GM18508 (cell line): ENCODE measurements around the gene ADK.

Experiments used
- ATAC-seq: cut with Tn5 transposase; IDR thresholded peaks from one replicate; pipeline ENCODE4 v1.9.1; 2021; ENCODE audit warnings: moderate number of reproducible peaks; ENCODE audit not compliant: insufficient read depth, unreplicated experiment

ADK gene

DNA sequence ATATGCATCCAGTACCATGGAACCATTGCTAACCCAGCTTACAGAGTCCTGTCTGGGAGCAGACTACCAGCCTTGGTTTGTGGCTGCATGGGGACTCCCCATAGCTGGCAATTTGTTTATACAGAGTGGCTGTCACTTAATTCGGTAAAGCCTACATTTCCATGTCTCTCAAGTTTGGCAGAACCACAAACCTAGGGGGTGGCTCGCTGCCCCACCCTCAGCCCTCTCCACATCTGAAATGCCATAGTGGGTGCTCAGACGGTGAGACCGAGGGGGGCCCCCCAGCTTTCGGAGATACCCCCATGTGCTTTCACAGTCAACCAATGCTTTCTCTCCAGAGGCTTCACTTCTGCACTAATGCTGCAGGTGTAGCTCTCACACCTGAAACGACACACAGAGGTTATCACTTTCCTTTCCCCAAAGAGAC is 599.8 kb downstream of the ADK start:
- ATAC-seq: no peak

DNA sequence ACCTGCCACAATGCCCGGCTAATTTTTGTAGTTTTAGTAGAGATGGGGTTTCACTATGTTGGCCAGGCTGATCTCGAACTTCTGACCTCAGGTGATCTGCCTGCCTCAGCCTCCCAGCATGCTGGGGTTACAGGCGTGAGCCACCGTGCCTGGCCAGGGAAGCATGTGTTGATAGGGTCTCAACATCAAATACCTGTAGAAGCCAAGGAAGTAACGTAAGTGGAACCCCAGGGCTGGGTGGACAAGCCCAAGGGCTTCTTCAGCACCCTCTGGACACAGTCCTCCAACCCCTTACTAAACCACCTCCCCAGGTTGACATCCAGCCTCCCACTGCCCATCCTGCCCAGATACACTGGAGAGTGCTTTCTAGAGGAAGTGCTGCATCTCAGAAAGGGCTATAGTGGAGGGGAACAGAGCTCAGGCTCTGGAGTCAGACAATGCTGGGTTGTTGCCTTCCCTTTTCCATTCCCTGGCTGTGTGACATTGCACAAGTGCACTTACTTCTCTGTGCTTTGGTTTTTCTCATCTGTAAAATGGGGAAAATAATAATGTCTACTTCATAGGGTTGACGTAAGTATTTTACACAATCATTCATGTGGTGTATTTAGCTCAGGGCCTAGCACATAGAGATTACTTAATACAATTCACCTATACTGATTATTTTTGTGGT is 601.5 kb downstream of the ADK start:
- ATAC-seq: no peak

DNA sequence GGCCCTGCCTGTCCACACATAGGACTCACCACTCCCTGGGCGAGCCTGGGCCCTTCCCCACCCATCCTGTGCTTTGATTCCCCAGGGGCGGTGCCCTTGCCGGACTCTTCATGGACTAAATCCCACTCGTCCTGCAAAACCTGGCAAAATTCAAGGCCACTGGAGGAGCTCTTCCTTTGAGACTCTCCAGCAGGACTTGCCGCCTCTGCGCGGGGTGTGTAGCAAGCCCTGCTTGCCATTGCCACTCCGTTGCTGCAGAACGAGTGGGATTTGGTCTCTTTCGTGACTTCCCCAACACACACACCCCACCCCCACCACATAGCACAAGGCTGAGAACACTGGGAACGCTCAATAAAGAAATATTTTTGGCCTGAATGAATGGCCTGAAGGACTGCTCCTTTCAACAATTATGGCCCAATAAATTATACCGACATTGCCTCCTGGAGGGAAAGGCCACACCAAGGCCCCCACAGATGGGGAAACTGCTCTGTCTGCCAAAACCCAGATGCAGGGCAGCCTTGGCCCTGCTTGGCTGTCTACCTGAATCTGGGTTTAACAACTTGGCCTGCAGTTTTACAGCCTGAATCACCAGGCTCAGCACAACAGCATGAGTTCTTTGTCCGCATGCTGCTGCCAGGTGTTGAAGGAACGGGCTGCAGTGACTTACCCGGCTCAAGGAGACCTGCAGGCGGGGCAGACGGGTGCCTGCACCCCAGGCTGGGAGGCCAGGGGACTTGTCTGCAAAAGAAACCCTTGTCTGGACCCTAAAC is 602.6 kb downstream of the ADK start:
- ATAC-seq: no peak

DNA sequence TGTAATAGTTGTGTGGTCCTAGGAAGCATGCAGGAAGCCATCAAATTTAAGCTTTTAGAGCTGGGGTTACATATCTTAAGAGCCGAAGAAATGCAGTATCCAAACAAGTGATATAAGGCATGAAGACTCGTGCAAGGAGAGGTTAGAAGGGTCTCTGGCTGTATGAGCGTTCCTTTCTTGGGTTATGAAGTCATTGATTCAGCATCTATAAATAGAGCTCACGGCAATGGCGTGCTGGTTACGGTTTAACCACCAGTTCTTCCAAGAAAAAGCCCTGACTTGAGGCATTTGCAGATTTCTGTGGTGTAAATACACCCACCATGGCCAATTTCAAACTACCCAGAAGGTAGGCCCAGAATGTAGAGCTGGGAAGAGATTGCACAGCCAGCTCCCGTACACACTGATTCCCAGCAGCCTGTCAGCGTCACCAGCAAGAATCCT is 603.4 kb downstream of the ADK start:
- ATAC-seq: no peak

DNA sequence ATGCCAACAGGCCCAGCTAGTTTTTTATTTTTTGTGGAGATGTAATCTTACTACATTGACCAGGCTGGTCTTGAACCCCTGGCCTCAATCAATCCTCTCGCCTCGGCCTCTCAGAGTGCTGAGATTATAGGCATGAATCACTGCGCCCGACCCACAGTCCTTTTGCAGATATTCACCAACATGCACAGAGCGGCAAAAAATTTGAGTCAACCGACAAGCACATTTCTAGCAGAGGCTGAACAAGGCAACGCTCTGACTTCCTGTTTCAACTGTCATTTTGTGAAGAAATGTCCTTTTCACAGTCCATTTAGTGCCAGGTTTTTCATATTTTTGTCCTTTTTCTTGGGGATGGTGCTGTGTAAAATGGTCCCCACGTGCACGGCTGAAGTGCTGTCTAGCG is 604.3 kb downstream of the ADK start:
- ATAC-seq: no peak
